CD1c-positive myeloid dendritic cell (primary cell): Measurements from ENCODE around the gene RBBP8.

Experiments
- DNase-seq: peaks from one replicate; pipeline ENCODE4 v3.0.0-alpha.2; 2016; ENCODE audit errors: extremely low spot score

The RBBP8 gene

DNA sequence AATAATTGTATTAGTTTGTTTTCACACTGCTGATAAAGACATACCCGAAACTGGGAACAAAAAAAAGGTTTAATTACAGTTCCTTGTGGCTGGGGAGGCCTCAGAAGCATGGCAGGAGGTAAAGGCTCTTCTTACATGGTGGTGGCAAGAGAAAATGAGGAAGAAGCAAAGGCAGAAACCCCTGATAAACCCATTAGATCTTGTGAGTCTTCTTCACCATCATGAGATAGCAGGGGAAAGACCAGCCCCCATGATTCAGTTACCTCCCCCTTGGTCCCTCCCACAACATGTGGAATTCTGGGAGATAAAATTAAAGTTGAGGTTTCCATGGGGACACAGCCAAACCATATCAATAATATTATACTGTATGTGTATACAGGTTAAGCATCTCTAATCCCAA lies 128.9 kb downstream of the RBBP8 start:
- DNase-seq: peak; percentile 5

DNA sequence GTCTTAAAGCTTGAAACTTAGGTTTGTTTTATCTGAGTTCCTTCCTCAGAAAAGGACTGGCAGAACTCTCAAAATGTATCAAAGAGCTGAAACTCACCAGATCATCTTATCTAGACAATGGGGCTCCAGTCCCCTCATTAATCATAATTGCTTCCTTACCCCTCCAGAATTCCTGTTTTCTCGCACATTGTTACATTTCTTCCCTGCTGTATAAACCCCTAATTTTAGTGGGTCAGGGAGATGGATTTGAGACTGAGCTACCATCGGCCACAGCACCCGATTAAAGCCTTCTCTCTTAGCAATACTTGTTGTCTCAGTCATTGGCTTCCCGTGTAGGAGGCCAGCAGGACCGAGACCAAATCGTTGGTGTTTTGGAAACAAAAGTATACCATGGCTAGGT lies 130.4 kb downstream of the RBBP8 start:
- no peak for DNase-seq

DNA sequence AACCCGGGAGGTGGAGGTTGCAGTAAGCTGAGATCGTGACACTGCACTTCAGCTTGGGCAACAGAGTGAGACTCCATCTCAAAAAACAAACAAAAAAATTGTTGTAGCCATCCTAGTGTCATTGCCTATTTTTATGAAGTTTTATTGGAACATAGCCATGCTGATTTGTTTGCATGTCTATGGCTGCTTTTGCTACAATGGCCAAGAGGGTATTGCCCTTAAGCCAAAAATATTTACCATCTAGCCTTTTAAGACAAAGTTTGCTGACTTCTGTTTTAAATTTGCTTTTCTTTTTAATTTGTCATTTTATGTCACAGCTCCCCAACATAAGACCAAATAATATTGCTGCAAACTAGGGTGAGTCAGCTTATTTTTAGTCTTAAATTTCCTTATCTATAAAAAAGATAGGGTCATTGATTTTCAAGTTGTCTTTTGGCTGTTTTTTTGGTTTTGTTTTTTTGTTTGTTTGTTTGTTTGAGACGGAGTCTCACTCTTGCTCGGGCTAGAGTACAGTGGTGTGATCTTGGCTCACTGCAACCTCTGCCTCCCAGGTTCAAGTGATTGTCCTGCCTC lies 132.2 kb downstream of the RBBP8 start:
- no peak for DNase-seq

DNA sequence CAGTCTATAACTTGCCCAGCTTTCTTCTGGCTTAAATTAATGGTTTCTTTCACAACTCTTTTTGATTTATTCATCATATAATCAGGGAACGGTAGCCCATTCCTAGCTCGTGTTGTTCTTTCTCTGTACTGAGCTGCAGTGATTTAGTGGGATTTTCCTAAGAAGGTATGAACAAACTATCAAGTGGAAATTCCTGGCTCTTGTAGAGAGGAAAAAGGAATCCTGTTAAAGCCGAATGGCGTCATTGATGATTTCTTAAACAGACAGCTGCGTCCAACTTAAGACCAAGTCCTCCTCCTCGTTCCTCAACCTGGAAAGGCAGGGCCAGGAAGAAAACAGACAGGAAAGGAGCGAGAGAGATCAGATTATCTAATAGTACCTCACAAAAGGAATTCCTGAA lies 132.9 kb downstream of the RBBP8 start:
- no peak for DNase-seq

DNA sequence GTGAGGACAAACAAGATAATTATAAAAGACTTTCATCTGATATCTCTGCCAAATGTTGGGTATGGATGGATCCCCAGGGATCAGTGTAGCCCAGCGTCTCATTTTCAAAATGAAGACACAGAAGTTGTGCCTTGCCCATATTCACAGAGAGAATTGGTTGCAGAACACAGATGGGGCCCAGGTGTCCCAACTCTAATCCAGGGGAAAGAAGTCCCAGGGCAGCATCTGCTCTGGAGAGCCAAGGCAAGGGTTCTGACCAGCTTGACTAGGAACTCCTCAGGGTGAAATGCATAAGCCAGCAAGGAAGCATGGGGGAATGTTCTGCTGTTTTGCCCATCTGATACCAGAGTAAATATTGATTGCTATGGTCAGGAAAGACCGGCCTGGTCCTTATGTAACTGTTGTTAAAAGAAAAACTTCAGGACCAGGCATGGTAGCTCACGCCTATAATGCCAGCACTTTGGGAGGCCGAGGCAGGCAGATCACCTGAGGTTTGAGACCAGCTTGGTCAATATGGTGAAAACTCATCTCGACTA lies 133.4 kb downstream of the RBBP8 start:
- DNase-seq: no peak

DNA sequence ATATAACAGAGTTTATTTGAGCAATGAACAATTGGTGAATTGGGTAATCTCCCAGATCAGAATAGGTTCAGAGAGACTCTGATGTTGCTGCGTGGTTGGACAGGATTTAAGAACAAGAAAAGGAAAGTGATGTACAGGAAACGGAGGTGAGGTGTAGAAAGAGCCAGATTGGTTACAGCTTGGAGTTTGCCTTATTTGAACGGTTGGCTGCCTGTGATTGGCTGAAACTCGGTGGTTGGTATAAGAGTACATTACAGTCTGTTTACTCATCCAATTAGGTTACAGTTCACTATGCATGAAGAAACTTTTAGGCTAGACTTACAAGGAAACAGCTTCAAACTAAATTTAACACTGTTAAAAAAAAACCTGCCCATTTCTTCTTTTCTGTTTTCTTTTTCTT lies 134.1 kb downstream of the RBBP8 start:
- DNase-seq: no peak

DNA sequence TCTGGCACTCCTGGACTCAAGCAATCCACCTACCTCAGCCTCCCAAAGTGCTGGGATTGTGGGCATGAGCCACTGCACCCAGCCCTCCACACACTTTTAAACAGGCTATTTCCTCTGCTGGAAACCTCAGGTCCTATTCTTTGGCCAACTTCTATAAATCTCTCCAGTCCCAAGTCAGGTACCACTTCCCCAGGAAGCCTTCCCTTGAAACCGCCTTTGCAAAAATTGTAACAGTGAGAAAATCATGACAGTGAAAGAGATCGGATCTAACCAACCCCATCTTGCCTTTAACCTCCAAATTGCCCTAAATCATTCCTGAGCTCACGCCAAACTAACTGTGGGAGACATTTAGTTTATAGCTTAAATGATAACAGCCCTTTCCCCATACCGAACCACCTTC lies 134.9 kb downstream of the RBBP8 start:
- peak; percentile 15 for DNase-seq

DNA sequence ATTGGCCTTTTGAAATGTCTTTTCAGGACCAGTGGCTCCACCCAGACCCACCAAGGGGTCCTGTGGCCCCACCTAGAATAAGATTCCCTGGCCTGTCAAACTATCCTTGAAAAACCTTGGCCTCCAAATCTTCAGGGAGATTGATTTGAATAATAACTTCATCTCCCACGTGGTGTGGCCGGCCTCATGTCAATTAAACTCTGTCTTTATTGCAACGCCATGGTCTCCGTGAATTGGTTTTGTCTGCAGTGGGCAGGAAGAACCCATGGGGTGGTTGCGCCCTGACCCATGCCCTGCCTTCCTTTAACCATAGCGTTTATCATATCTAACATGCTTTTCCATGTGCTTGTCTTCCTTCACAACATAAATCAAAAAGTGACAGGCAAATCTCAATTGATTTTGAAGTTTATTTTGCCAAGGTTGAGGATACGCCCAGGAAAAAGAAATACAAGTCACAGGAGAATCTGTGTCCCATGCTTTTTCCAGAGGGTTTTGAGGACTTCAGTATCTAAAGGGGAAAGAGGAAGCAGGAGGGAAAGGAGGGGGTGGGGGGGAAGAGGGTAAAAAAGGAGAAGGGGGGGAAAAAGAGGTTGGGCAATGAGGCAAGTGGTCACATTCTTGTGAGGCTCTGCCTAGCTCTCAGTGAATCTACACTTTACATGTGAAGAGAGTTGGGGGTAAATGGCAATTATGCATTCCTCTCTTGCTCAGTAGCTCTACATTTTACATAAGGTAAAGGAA lies 135.6 kb downstream of the RBBP8 start:
- peak; percentile 47 for DNase-seq

DNA sequence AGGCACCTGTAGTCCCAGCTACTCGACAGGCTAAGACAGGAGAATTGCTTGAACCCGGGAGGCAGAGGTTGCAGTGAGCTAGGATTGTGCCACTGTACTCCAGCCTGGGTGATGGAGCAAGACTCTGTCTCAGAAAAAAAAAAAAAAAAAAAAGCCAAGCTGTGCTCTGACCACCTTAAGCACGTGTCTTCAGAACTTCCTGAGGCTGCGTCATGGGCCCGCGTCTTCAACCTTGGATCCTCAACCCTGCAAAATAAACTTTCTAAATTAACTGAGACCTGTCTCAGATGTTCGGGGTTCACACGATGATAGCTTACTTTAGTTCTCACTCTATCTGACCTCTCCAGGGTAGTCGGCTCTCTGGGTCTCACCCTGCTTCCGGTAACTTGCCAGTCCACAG lies 136.4 kb downstream of the RBBP8 start:
- peak; percentile 20 for DNase-seq

DNA sequence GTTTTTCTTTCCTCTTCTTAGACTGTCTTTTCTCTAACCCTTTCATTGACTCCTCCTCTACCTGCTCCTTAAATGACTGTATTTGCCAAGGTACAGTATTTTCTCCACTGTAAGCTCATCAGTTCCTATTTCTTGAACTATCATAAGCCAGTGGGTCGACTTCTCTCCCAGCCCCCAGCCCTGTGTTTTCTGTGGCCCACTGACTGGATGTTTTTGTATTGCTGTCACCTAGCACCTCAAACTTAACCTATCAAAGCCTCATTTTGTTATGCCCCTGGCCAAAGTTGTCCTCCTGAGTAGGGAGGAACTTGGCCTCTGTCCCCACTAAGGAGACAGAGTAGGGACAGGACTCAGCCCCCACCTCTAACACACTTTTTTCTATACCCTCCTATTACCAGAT lies 136.8 kb downstream of the RBBP8 start:
- DNase-seq: no peak

DNA sequence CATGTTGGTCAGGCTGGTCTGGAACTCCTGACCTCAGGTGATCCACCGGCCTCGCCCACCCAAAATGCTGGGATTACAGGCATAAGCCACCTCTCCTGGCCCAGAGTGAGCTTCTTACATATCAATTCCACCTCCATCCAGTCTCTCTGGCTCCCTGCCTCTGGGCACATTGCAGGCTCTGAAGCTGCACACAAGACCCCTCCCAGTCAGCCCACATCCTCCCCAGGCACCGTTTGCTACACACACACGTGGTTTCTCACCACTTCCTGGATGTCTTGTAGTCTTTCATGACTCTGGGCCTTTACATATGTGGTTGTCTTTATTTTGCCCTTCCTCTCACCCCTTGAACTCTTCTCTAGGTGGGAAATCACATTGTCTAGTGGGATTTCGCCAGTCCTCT lies 138.2 kb downstream of the RBBP8 start:
- peak; percentile 69 for DNase-seq

DNA sequence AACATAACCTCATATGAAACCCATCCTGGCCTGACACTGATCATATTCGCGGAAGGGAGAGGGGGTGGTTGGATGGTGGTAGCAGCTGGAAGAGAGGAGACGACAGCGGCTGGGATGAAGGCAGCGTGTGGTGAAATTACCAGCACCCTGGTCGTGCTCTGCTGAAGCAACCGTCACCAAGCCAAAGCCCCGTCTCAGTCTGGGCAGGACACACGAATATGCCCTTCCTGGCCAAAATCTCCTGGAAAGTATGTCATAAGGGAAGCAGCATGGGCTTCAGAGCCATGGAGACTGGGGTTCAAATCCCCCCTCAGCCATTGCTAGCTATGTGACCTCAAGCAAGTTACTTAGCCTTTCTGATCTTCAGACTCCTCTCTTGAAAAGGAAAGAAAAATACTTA lies 139.0 kb downstream of the RBBP8 start:
- DNase-seq: no peak

DNA sequence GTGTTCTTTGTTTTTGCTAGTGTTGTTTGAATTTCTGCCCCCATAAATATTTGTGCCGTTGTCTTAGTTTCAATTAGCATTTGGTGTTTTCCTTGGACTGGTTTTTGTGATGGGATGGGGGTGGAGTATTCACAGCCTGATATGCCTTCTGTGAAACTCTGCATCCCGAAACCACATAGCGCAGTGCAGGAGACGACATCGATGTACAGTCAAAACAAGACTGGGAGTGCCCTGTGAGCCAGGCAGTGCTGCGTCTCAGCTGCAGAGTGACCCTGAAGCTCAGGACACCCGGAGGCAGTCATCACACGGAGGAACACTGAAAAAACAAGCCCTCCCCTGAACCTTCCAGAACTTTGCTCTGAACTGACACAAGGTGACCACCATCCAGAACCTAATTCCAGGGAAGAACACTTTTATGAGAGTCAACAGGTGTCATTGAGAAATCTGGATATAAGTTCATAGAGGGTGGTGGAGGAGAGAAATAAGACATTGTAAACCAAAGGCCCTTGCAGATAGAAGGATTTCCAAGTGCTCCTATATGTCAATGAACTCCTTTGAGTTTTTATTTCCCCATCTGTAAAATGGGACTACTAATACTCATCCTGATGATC lies 141.0 kb downstream of the RBBP8 start:
- peak; percentile 6 for DNase-seq
